GM18870 (cell line): ENCODE results near the gene ZNF641.
"Not testable (repeated sequence)": the region's sequence is repeated elsewhere in the genome, so short reads cannot be mapped to it uniquely, and the experiment has no call there.

Experiments used
- ATAC-seq: cut with Tn5 transposase; IDR thresholded peaks from one replicate; pipeline ENCODE4 v1.9.1; 2021; ENCODE audit warnings: moderate library complexity; ENCODE audit not compliant: unreplicated experiment

The ZNF641 gene

GRCh38 chr12:48336061-48336460, 14.7 kb downstream of the ZNF641 start:
- no peak for ATAC-seq

DNA sequence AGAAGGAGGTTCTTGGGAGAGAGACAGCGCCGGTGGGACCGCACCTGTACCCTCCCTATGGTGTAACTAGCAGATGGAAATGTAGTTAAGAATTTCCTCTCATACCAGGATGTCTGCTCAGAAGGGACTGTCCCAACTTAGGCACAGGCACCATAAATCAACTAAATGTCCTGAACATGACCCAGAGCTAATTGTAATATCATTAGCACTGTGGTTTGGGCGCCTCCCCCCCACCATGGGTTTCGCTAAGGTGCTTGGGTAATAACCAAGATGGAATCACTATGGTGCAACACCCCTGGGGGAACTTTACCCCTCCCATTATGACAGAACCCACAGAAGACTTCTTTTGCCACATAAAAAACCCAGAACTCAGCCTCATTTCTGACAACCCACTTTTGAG, 15.9 kb downstream of the ZNF641 start:
- no peak for ATAC-seq

DNA sequence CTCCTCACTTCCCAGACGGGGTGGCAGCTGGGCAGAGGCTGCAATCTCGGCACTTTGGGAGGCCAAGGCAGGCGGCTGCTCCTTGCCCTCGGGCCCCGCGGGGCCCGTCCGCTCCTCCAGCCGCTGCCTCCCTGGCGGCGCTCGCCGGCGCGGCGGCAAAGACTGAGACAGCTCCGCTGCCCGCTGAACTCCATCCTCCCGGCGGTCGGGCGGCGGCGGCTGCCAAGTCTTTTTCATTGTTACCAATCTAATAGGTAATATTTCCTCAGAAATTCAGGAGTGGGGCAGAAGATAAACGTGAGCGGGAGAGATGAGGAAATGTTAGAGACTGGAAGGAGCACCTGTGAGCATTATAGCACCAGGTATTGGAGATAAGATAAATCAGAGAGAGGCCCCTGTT, 17.0 kb downstream of the ZNF641 start:
- ATAC-seq, result not testable (repeated sequence)

DNA sequence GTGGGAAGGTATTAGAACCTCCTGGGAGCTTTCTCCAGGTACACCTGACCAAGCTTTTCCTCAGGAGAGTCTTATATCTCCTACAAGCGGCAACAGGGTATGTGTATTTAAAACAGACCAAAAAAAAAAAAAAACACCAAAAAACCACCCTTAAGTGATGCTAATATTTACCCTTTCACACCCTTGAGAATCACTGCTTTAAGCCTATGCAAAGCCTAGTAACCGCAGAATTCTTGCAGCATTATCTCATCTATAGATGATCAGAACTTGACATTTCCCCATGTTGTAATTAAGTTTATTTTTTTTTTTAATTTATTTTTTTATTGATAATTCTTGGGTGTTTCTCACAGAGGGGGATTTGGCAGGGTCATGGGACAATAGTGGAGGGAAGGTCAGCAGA, 19.3 kb downstream of the ZNF641 start:
- no peak for ATAC-seq

- ATAC-seq, result no peak
Measured at GRCh38 chr12:48329199-48329939, 21.4 kb downstream of the ZNF641 start.

- ATAC-seq, result no peak
Measured at GRCh38 chr12:48316491-48316890, 34.2 kb downstream of the ZNF641 start.

- no peak for ATAC-seq
Measured at GRCh38 chr12:48311313-48311712, 39.4 kb downstream of the ZNF641 start.

DNA sequence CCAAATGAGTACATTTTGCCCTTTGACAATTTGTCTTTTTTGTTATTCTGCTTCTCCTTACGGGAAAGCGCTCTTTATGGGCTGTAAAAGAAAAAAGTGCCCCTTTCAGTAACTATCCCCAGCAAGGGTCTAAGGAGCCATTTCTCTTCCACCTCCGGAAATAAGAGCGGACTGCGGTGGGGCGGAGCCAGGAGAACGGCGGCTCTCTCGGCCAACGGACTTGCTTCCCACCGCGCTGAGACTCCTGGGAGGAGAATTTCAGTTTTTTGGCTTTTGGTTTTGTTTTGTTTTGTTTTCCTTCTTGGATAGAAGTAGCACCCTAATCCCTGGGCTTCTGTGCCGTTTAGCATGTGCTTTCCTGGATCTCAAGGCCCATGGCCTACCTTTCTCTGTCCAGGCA, 43.5 kb downstream of the ZNF641 start:
- no peak for ATAC-seq

DNA sequence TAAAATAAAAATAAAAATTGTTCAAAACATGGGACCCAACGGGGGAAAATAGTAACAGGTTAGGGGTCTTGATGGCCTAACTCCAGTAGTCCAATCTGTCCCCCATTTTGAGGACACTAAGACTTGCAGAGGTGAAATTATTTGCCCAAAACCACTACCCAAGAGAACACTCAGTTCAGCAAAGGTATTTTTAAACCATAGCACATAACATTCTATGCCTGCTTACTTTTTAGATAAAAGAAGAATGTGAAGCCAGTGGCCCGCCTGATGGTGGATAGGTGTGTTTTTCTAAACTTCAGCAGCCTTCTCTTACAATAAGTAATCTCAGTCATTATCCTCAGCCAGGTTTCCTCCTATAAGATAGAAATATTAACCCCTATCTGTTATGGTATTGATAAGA, 45.5 kb downstream of the ZNF641 start:
- ATAC-seq, result no peak

GRCh38 chr12:48302161-48302911, 48.4 kb downstream of the ZNF641 start:
- ATAC-seq, result no peak

DNA sequence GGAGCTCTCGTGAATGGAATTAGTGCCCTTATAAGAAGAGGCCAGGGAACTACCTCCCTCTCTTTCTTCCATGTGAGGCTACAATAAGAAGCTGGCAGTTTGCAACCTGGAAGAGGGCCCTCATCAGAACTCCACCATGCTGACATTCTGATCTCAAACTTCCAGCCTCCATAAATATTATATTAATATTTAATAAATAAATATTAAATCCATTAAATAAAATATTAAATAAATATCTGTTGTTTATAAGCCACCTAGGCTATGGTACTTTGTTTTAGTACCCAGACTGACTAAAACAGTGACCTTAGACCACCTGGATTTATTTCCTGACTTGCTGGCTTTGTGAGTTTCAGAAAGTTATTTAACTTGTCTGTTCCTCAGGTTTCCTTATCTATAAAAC, 49.9 kb downstream of the ZNF641 start:
- no peak for ATAC-seq

- peak; percentile 47 for ATAC-seq
Measured at GRCh38 chr12:48296586-48297282, 54.0 kb downstream of the ZNF641 start.

DNA sequence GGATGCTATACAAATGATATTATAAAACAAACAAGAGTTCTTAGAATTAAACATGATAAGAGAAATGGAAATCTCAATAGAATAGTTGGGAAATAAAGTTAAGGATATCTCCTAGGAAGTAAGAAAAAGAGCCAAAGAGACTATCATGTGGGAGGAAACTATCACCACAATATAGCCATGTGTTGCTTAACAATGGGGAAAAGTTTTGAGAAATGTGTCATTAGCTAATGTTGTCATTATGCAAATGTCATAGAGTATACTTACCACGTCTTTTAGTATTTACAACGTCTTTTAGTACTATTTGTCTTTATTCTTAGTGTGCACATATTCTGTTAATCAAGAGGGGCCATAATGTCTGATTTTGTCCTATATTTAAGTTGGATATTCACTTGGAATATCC, 58.7 kb downstream of the ZNF641 start:
- ATAC-seq, result no peak

- ATAC-seq, result no peak
Measured at GRCh38 chr12:48291511-48291910, 59.2 kb downstream of the ZNF641 start.

GRCh38 chr12:48288387-48289268, 62.1 kb downstream of the ZNF641 start:
- no peak for ATAC-seq
